HepG2 (cell line): ENCODE measurements around the gene LASP1. TPM values are rescaled to one million over a fixed set of nuclear protein-coding genes. Genes with fewer than 3 reads are reported as not detected.

Experiments used
- ARHGAP35 ChIP-seq: sonication (generic); formaldehyde crosslinking; IDR thresholded peaks from 2 replicates; pipeline ENCODE4 v1.9.0; 2022; ENCODE audit warnings: mild to moderate bottlenecking, inconsistent platforms, moderate library complexity, missing genetic modification reagents, borderline replicate concordance
- DMAP1 ChIP-seq: IDR thresholded peaks from 2 replicates; pipeline ENCODE4 v1.6.1; 2016
- HES4 ChIP-seq: sonication (generic); formaldehyde crosslinking; IDR thresholded peaks from 2 replicates; pipeline ENCODE4 v1.9.0; 2021; ENCODE audit warnings: mild to moderate bottlenecking, missing genetic modification reagents, borderline replicate concordance
- HNRNPLL ChIP-seq: fragments of 200-400 bp; formaldehyde crosslinking; IDR thresholded peaks from 2 replicates; pipeline ENCODE4 v1.6.1; 2017; ENCODE audit warnings: mild to moderate bottlenecking, low read depth, low read length; ENCODE audit not compliant: poor library complexity, severe bottlenecking
- IRF2 ChIP-seq: IDR thresholded peaks from 2 replicates; pipeline ENCODE4 v1.6.1; 2018; ENCODE audit warnings: missing genetic modification reagents, missing compliant biosample characterization
- NFE2L1 ChIP-seq: sonication (generic); formaldehyde crosslinking; IDR thresholded peaks from 2 replicates; pipeline ENCODE4 v1.4.0; 2020; ENCODE audit warnings: missing genetic modification reagents, mild to moderate bottlenecking, borderline replicate concordance
- RXRA ChIP-seq: sonication (generic); formaldehyde crosslinking; IDR thresholded peaks from 2 replicates; pipeline ENCODE4 v1.5.1; 2020; ENCODE audit warnings: missing genetic modification reagents
- SIN3B ChIP-seq: fragments of 150-350 bp; IDR thresholded peaks from 2 replicates; pipeline ENCODE4 v1.6.1; 2014; ENCODE audit warnings: low read length
- TAF1 ChIP-seq: sonication (generic); formaldehyde crosslinking; IDR thresholded peaks from 2 replicates; pipeline ENCODE4 v1.4.0; 2020; ENCODE audit warnings: missing genetic modification reagents
- ZFP1 ChIP-seq: IDR thresholded peaks from 2 replicates; pipeline ENCODE4 v1.6.1; 2016
- ZFP36 ChIP-seq: fragments of 150-350 bp; IDR thresholded peaks from 2 replicates; pipeline ENCODE4 v1.6.1; 2018; ENCODE audit warnings: borderline replicate concordance, low read length, low read depth; ENCODE audit not compliant: partially characterized antibody
- ZNF850 ChIP-seq: sonication (generic); formaldehyde crosslinking; conservative IDR thresholded peaks from 2 replicates; pipeline ENCODE4 v1.9.0; 2021; ENCODE audit warnings: mild to moderate bottlenecking, missing genetic modification reagents
- polyA plus RNA-seq, 8 experiments: library from polyadenylated mRNA; depleted of rRNA in 3 of 8; stranded (reverse) in 7 of 8; unstranded in 1 of 8; fragments of >200 nt; fragmentation: Illumina TruSeq in 4 of 8; extraction: Trizol in 4 of 8; gene quantifications; 2 replicates each; pipeline versions ENCODE4 v1.2.1 to v1.2.3, GENCODE V29; 2011 to 2016; ENCODE audit warnings: low read depth in 4 of 8, missing spikeins in 1 of 8, mixed read lengths in 1 of 8; ENCODE audit not compliant: insufficient read depth in 1 of 8
- total RNA-seq, 5 experiments: library from RNA; depleted of rRNA; stranded (reverse); fragments of >200 nt; fragmentation: Illumina TruSeq; extraction: Trizol; gene quantifications; 2 replicates each; pipeline ENCODE4 v1.2.3, GENCODE V29; 2016; ENCODE audit warnings: low read depth in 1 of 5
- TF ChIP-seq, protein P1 (sequence below): sonication (generic); formaldehyde crosslinking; IDR thresholded peaks from 2 replicates; pipeline ENCODE4 v1.8.1; 2023; ENCODE audit warnings: mild to moderate bottlenecking, inconsistent platforms, moderate library complexity, missing genetic modification reagents, borderline replicate concordance
- TF ChIP-seq, protein P2 (sequence below), 2 experiments: sonication (generic) in 1 of 2; formaldehyde crosslinking in 1 of 2; IDR thresholded peaks; 2 replicates each; pipeline versions ENCODE4 v1.6.1 to v1.9.0; 2014 to 2022; ENCODE audit warnings: antibody characterized with exemption in 1 of 2, borderline replicate concordance in 1 of 2, inconsistent platforms in 1 of 2, low read depth in 1 of 2, missing genetic modification reagents in 1 of 2
- TF ChIP-seq, protein P3 (sequence below): sonication (generic); formaldehyde crosslinking; IDR thresholded peaks from 2 replicates; pipeline ENCODE4 v1.5.0; 2020; ENCODE audit warnings: mild to moderate bottlenecking, missing genetic modification reagents, borderline replicate concordance

LASP1 gene
- total and polyA plus RNA-seq, 2 of the 13 experiments (the other 11 are each of a cell fraction or from before 2014, with no cell fraction given): 70.1 to 97.0 TPM

DNA sequence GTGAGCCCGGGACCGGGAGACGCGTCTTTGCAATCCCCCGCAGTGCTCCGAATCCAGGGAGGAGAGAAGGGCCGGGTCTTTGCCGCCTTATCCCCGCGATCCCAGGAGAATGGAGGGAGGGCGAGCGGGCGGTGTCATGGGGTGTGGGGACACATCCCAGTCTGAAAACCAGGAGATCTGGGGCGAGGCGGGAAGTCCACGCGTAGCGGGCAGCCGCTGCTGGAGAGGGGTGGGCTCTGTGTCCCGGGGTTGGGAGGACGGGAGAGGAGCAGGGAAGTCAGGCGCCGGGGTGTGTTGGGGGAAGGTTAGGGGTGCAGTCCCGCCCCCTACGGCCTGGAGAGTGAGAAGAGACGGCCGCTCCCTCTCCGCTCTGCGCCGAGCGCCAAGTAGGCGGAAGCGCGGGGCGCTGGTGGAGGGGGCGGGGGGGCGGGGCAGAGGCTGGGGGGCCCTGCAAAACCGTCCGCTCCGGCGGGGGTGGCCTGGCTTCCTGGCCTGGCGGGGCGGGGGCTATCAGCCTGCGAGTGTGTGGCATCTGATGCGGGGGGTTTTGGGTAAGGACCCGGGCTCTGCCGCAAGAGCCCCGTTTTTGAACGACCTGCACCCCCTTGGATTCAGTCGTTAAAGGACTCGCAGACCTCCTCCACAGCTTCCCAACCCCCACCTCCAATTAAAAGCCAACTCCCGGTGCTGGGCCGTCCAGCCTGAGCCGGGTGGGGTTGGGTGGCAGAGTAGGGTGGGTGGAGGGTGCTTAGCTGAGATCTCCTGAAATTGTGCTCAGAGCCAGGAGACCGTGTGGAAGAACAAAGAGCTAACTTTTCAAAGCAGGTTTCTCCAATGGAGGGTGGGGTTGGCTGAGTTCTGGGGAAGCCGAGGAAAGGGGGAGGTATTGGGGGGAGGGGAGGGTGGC, 654 bp downstream of the LASP1 start (continued):
- TF ChIP-seq IRF2 (CRISPR knock-in tag): no peak
- TF ChIP-seq, protein P1, sequence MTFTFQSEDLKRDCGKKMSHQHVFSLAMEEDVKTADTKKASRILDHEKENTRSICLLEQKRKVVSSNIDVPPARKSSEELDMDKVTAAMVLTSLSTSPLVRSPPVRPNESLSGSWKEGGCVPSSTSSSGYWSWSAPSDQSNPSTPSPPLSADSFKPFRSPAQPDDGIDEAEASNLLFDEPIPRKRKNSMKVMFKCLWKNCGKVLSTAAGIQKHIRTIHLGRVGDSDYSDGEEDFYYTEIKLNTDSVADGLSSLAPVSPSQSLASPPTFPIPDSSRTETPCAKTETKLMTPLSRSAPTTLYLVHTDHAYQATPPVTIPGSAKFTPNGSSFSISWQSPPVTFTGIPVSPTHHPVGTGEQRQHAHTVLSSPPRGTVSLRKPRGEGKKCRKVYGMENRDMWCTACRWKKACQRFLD (CRISPR knock-in tag): no peak; the same call in 1 of the 2 replicates
- no peak; the same call in none of the 2 replicates for TF ChIP-seq HES4 (CRISPR knock-in tag)
- TF ChIP-seq, protein P2, sequence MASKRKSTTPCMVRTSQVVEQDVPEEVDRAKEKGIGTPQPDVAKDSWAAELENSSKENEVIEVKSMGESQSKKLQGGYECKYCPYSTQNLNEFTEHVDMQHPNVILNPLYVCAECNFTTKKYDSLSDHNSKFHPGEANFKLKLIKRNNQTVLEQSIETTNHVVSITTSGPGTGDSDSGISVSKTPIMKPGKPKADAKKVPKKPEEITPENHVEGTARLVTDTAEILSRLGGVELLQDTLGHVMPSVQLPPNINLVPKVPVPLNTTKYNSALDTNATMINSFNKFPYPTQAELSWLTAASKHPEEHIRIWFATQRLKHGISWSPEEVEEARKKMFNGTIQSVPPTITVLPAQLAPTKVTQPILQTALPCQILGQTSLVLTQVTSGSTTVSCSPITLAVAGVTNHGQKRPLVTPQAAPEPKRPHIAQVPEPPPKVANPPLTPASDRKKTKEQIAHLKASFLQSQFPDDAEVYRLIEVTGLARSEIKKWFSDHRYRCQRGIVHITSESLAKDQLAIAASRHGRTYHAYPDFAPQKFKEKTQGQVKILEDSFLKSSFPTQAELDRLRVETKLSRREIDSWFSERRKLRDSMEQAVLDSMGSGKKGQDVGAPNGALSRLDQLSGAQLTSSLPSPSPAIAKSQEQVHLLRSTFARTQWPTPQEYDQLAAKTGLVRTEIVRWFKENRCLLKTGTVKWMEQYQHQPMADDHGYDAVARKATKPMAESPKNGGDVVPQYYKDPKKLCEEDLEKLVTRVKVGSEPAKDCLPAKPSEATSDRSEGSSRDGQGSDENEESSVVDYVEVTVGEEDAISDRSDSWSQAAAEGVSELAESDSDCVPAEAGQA (IDR thresholded peaks at IDR 0.05; ENCODE audit: low read depth): no peak
- TF ChIP-seq, protein P2 (CRISPR knock-in tag; IDR thresholded peaks at IDR 0.05; ENCODE audit: borderline replicate concordance): no peak
- TF ChIP-seq SIN3B: no peak
- TF ChIP-seq TAF1 (CRISPR knock-in tag): peak; percentile 12; the same call in 1 of the 2 replicates
- no peak; the same call in 1 of the 2 replicates for TF ChIP-seq ZNF850 (CRISPR knock-in tag)
- no peak for TF ChIP-seq ZFP36
- TF ChIP-seq DMAP1 (CRISPR knock-in tag): no peak; the same call in 1 of the 2 replicates
- no peak for TF ChIP-seq HNRNPLL
- TF ChIP-seq, protein P3, sequence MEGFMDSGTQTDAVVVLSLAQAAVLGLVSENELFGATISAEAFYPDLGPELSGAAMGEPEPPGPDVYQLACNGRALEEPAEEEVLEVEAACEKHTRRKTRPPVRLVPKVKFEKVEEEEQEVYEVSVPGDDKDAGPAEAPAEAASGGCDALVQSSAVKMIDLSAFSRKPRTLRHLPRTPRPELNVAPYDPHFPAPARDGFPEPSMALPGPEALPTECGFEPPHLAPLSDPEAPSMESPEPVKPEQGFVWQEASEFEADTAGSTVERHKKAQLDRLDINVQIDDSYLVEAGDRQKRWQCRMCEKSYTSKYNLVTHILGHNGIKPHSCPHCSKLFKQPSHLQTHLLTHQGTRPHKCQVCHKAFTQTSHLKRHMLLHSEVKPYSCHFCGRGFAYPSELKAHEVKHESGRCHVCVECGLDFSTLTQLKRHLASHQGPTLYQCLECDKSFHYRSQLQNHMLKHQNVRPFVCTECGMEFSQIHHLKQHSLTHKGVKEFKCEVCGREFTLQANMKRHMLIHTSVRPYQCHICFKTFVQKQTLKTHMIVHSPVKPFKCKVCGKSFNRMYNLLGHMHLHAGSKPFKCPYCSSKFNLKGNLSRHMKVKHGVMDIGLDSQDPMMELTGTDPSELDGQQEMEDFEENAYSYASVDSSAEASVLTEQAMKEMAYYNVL (CRISPR knock-in tag): no peak; the same call in 1 of the 2 replicates
- TF ChIP-seq NFE2L1: 0 out of 2 replicates have a peak, but pooled peaks have one; percentile 20
- 0 out of 2 replicates have a peak, but pooled peaks have one; percentile 67 for TF ChIP-seq ZFP1 (CRISPR knock-in tag)
- no peak; the same call in 1 of the 2 replicates for TF ChIP-seq ARHGAP35 (CRISPR knock-in tag)
- no peak for TF ChIP-seq RXRA
